Colonic mucosa (tissue), 4 donors: ENCODE data around the gene PDE8B. TPM values are rescaled to one million over a fixed set of nuclear protein-coding genes. Genes with fewer than 3 reads are reported as not detected.

ENCODE experiments used
- DNase-seq: peaks from one replicate; pipeline ENCODE4 v3.0.0-alpha.2; 2020
- H3K27ac ChIP-seq: fragments of 200-600 bp; one replicate; pipeline ENCODE4 v1.8.0; 2021
- H3K27me3 ChIP-seq: fragments of 200-600 bp; one replicate; pipeline ENCODE4 v1.8.0; 2021
- H3K36me3 ChIP-seq: fragments of 200-600 bp; one replicate; pipeline ENCODE4 v1.8.0; 2021
- H3K4me1 ChIP-seq: fragments of 200-600 bp; one replicate; pipeline ENCODE4 v1.8.0; 2021; ENCODE audit warnings: mild to moderate bottlenecking
- H3K4me3 ChIP-seq: fragments of 200-600 bp; one replicate; pipeline ENCODE4 v1.8.0; 2021
- H3K9ac ChIP-seq, 2 donors: one replicate each; pipeline ENCODE4 v1.7.0; 2013; ENCODE audit warnings: control low read depth in 2 of 2, low read depth in 2 of 2, low read length in 2 of 2
- H3K9me3 ChIP-seq: fragments of 200-600 bp; one replicate; pipeline ENCODE4 v1.8.0; 2021
- intact Hi-C: fragments of 100-400 bp; cut with DNase I; formaldehyde crosslinking; loops from one replicate; pipeline ENCODE4 v1.14.1; 2022
- total RNA-seq, 2 donors: library from RNA; stranded (reverse); fragmentation: NEBNext Ultra II Directional in 1 of 2; extraction: Animal tissue kit (Norgen Biotek cat#: 25700) in 1 of 2; gene quantifications; one replicate each; pipeline ENCODE4 v1.2.1, GENCODE V29; 2021
- TF ChIP-seq, protein P1 (sequence below): fragments of 200-600 bp; IDR thresholded peaks from one replicate; pipeline ENCODE4 v1.8.0; 2022; ENCODE audit warnings: antibody characterized with exemption, mild to moderate bottlenecking
- donor health status: healthy.
- donor health status: DM: no; HTN: no; CAD: no.
- donor health status: DM: no; HTN: no; CAD: no.

The PDE8B gene
- total RNA-seq, 2 donors from 2014 or later = 0.86 to 1.8 TPM

DNA sequence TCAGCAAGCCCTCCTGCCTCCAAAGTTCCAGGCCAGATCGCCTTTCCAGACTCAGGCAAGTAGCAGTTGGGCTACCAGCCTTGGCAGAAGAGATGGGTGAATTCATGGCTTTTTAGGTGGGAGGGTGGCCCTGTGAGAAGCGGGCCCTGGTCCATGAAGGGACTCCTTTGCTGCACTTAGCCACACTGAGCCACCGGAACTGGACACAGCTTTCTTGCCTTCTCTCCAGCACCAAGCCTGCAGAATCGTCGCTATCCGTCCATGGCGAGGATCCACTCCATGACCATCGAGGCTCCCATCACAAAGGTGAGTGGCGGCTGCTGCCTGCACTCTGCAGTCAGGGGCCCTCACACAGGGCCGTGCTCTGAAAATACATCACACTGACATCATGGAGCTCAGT is 196.7 kb downstream of the PDE8B start:
- H3K9me3 ChIP-seq = no peaks in the 10 kb centered on the region
- TF ChIP-seq, protein P1, sequence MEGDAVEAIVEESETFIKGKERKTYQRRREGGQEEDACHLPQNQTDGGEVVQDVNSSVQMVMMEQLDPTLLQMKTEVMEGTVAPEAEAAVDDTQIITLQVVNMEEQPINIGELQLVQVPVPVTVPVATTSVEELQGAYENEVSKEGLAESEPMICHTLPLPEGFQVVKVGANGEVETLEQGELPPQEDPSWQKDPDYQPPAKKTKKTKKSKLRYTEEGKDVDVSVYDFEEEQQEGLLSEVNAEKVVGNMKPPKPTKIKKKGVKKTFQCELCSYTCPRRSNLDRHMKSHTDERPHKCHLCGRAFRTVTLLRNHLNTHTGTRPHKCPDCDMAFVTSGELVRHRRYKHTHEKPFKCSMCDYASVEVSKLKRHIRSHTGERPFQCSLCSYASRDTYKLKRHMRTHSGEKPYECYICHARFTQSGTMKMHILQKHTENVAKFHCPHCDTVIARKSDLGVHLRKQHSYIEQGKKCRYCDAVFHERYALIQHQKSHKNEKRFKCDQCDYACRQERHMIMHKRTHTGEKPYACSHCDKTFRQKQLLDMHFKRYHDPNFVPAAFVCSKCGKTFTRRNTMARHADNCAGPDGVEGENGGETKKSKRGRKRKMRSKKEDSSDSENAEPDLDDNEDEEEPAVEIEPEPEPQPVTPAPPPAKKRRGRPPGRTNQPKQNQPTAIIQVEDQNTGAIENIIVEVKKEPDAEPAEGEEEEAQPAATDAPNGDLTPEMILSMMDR = no peak
- H3K36me3 ChIP-seq = no peaks in the 10 kb centered on the region
- no peaks in the 10 kb centered on the region for H3K27me3 ChIP-seq
- DNase-seq = no peak
- intact Hi-C loops = no loop called here
- no peaks in the 10 kb centered on the region for H3K4me1 ChIP-seq
- no peak overlapping the region for H3K27ac ChIP-seq
- H3K4me3 ChIP-seq = no peak overlapping the region
- H3K9ac ChIP-seq = no peak overlapping the region

DNA sequence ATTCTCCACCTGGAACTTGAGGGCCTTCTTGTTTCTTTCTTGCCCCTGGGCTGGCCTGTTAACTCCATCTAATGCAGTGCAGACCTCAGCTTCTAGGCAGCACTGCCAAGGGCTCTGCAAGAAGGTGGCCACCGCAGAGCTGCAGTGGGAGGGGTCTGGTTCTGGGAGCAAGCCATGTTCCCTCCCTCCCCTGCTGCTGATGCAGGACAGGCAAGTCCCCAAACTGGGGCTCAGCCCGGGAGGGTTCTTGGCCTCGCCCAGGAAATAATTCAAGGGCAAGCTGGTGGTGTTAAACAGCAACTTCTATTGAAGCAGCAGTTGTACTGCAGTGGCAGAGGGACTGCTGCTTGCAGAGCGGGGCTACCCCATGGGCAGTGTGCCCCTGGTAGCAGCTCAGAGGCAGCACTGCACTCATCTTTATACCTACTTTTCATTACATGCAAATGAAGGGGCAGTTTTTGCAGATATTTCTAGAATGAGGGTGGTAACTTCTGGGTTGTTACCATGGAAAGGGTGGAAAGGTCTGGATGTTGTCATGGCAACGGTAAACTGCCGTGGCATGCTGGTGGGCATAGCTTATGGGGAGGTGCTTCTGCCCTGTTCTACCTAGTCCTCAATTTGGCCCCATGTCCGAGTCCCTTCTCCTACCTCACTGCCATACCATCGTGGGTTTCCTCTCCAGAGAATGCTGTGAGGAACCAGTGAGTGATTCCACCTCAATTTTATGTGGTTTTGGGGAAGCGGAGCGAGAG is 199.6 kb downstream of the PDE8B start:
- TF ChIP-seq, protein P1 = no peak
- Histone ChIP-seq H3K9me3 (no peaks in the 10 kb centered on the region), H3K4me3 (no peak overlapping the region), H3K36me3 (no peaks in the 10 kb centered on the region), H3K27me3 (no peaks in the 10 kb centered on the region), H3K27ac (no peak overlapping the region), H3K9ac (no peak overlapping the region), H3K4me1 (no peaks in the 10 kb centered on the region)
- DNase-seq = no peak
- intact Hi-C loops = no loop called here

DNA sequence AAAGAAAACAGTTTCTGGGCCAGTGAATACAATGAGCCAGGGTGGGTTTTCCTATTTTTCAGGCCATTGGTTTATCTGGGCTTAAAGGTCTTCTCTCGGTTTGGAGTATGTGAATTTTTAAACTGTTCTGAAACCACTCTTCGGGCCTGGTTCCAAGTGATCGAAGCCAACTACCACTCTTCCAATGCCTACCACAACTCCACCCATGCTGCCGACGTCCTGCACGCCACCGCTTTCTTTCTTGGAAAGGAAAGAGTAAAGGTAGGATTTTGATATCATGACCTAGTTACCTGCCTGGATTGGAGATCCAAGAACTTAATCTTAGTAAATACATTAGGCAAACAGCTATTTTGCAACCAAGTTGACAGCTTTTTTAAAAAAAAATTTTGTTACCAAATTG is 202.6 kb downstream of the PDE8B start:
- TF ChIP-seq, protein P1 = no peak

DNA sequence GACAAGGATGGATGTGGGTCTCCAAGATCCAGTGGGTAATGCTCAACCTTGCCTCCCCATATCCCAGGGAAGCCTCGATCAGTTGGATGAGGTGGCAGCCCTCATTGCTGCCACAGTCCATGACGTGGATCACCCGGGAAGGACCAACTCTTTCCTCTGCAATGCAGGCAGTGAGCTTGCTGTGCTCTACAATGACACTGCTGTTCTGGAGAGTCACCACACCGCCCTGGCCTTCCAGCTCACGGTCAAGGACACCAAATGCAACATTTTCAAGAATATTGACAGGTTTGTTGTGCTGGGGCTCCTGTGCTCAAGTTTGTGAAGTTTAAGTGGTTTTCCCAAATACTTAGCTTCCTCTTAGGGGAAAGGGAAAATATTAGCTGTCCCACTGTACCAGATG is 207.7 kb downstream of the PDE8B start:
- TF ChIP-seq, protein P1 = no peak
- Histone ChIP-seq H3K27ac (no peak overlapping the region), H3K36me3 (no peaks in the 10 kb centered on the region), H3K4me3 (no peak overlapping the region), H3K9me3 (no peaks in the 10 kb centered on the region), H3K4me1 (no peaks in the 10 kb centered on the region), H3K27me3 (no peaks in the 10 kb centered on the region), H3K9ac (no peak overlapping the region)
- DNase-seq = no peak
- intact Hi-C loops = no loop called here

More for the DNA sequence above, 202.6 kb downstream of the PDE8B start:
- H3K9ac ChIP-seq = no peak overlapping the region
- no peaks in the 10 kb centered on the region for H3K36me3 ChIP-seq
- no peaks in the 10 kb centered on the region for H3K27me3 ChIP-seq
- no peak overlapping the region for H3K4me3 ChIP-seq
- H3K4me1 ChIP-seq = no peaks in the 10 kb centered on the region
- intact Hi-C loops = no loop called here
- no peaks in the 10 kb centered on the region for H3K9me3 ChIP-seq
- H3K27ac ChIP-seq = no peak overlapping the region
- no peak for DNase-seq

DNA sequence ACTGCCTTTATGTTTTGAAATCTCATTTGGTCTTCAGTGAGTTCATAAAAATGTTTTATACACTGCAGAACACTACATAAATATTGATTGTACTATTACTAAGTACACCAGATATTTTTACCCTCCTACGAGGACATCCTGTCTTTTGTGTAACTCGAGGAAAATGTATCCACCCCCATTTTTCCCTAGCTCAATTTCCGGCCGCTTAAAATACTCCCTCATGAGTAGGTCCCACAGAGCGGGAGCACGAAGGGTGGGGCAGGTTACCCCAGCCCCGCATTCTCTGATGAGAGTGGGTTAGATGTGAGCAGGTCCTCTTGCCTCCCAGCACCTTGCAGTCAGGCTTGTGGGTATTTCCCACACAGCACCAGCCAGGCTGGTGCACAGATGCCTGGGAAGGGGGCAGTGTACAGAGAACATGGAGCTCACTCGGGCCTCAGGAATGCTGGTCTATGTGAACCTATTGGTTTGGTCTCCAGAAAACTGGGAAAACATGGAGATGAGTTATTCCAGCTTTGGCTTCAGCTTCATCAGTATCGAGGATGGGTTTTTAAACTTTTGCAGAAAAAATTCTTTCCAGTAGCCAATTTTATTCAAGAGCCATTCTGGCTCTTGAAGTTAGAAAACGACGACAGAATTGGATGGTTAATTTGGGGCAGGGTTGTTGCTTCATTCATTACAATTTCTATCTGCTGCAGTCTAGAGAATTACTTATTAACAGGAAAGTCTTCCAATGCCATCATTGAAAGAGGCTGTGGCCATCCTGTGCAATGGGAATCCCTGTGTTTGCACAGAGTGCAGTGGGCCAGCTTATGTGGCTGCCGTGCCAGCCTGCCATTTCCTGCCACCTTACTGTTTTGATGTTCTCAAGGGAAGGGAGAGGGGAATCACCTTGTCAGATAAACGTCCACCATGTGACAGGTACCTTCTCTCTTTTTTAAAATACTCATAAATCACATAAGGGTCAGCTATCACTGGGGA is 208.4 kb downstream of the PDE8B start:
- TF ChIP-seq, protein P1 = no peak
- Histone ChIP-seq H3K4me3 (no peak overlapping the region), H3K9me3 (no peaks in the 10 kb centered on the region), H3K4me1 (no peaks in the 10 kb centered on the region), H3K27ac (no peak overlapping the region), H3K27me3 (no peaks in the 10 kb centered on the region), H3K9ac (no peak overlapping the region), H3K36me3 (no peaks in the 10 kb centered on the region)
- no peak for DNase-seq
- intact Hi-C loops = no loop called here
